Epithelial cell of esophagus (primary cell): Measurements from ENCODE around the gene PPP2R2D.

Experiments
- DNase-seq: peaks from one replicate; pipeline ENCODE4 v3.0.0; 2010; ENCODE audit warnings: low read depth
- H3K4me3 ChIP-seq: 2 replicates; pipeline ENCODE4 v1.5.1; 2011; ENCODE audit warnings: mild to moderate bottlenecking, low read length, control low read depth
- CTCF ChIP-seq: IDR thresholded peaks from 2 replicates; pipeline ENCODE4 v1.5.1; 2011; ENCODE audit warnings: low read depth, mild to moderate bottlenecking, low read length, control low read depth, inconsistent platforms; ENCODE audit not compliant: insufficient read depth; ENCODE audit errors: missing control alignments

The PPP2R2D gene

GRCh38 chr10:132002004-132002403, 101.2 kb downstream of the PPP2R2D start:
- TF ChIP-seq CTCF, result no peak
- no peak for DNase-seq
- H3K4me3 ChIP-seq, result no peak overlapping the region

- TF ChIP-seq CTCF, result no peak
- no peak overlapping the region for H3K4me3 ChIP-seq
- no peak for DNase-seq
Measured at GRCh38 chr10:132003282-132003924, 102.6 kb downstream of the PPP2R2D start.

GRCh38 chr10:132004052-132004451, 103.2 kb downstream of the PPP2R2D start:
- TF ChIP-seq CTCF, result no peak
- no peak for DNase-seq
- H3K4me3 ChIP-seq, result no peak overlapping the region

GRCh38 chr10:132005147-132005546, 104.3 kb downstream of the PPP2R2D start:
- no peak overlapping the region for H3K4me3 ChIP-seq
- TF ChIP-seq CTCF, result no peak
- peak; percentile 17 for DNase-seq

GRCh38 chr10:132006966-132007365, 106.2 kb downstream of the PPP2R2D start:
- TF ChIP-seq CTCF, result no peak
- no peak for DNase-seq
- no peak overlapping the region for H3K4me3 ChIP-seq

GRCh38 chr10:132007681-132008080, 106.9 kb downstream of the PPP2R2D start:
- TF ChIP-seq CTCF, result no peak
- no peak for DNase-seq
- no peak overlapping the region for H3K4me3 ChIP-seq
